HepG2 (cell line): ENCODE data around the gene ATRAID. TPM values are rescaled to one million over a fixed set of nuclear protein-coding genes. Genes with fewer than 3 reads are reported as not detected.

Source experiments
- AHDC1 ChIP-seq: sonication (generic); formaldehyde crosslinking; IDR thresholded peaks from 2 replicates; pipeline ENCODE4 v1.5.1; 2020; ENCODE audit warnings: mild to moderate bottlenecking, missing genetic modification reagents, borderline replicate concordance
- AKNA ChIP-seq: sonication (generic); formaldehyde crosslinking; IDR thresholded peaks from 2 replicates; pipeline ENCODE4 v1.4.0; 2020; ENCODE audit warnings: missing genetic modification reagents, borderline replicate concordance
- ATM ChIP-seq: fragments of 450-650 bp; IDR thresholded peaks from 2 replicates; pipeline ENCODE4 v1.7.1; 2017; ENCODE audit warnings: mild to moderate bottlenecking, borderline replicate concordance
- FOXC1 ChIP-seq: sonication (generic); formaldehyde crosslinking; IDR thresholded peaks from 2 replicates; pipeline ENCODE4 v1.8.0; 2022; ENCODE audit warnings: mild to moderate bottlenecking, missing genetic modification reagents, borderline replicate concordance
- HHEX ChIP-seq: IDR thresholded peaks from 2 replicates; pipeline ENCODE4 v1.6.1; 2016; ENCODE audit warnings: control low read depth
- HNF4G ChIP-seq, 2 experiments: sonication (generic) in 1 of 2; formaldehyde crosslinking in 1 of 2; IDR thresholded peaks; 2 replicates each; pipeline versions ENCODE4 v1.4.0 to v1.6.1; 2011 to 2020; ENCODE audit warnings: borderline replicate concordance in 2 of 2, low read depth in 2 of 2, mild to moderate bottlenecking in 2 of 2, low read length in 1 of 2, missing genetic modification reagents in 1 of 2, moderate library complexity in 1 of 2
- HNRNPH1 ChIP-seq: fragments of 200-400 bp; formaldehyde crosslinking; optimal IDR thresholded peaks from 2 replicates; pipeline ENCODE3; 2017; ENCODE audit warnings: mild to moderate bottlenecking, low read depth, low read length
- MYC ChIP-seq: sonication (generic); formaldehyde crosslinking; IDR thresholded peaks from 2 replicates; pipeline ENCODE4 v1.9.0; 2021; ENCODE audit warnings: missing genetic modification reagents, borderline replicate concordance
- REXO4 ChIP-seq: sonication (generic); formaldehyde crosslinking; IDR thresholded peaks from 2 replicates; pipeline ENCODE4 v1.8.0; 2022; ENCODE audit warnings: missing genetic modification reagents, mild to moderate bottlenecking, borderline replicate concordance
- RNF219 ChIP-seq: sonication (generic); formaldehyde crosslinking; IDR thresholded peaks from 2 replicates; pipeline ENCODE4 v1.5.0; 2020; ENCODE audit warnings: mild to moderate bottlenecking, missing genetic modification reagents
- SP5 ChIP-seq: IDR thresholded peaks from 2 replicates; pipeline ENCODE4 v1.6.1; 2016; ENCODE audit warnings: low read depth, borderline replicate concordance
- THAP7 ChIP-seq: sonication (generic); formaldehyde crosslinking; IDR thresholded peaks from 2 replicates; pipeline ENCODE4 v1.8.1; 2023; ENCODE audit warnings: mild to moderate bottlenecking, missing genetic modification reagents
- ZNF264 ChIP-seq: sonication (generic); formaldehyde crosslinking; IDR thresholded peaks from 2 replicates; pipeline ENCODE4 v1.4.0; 2020; ENCODE audit warnings: missing genetic modification reagents
- polyA plus RNA-seq, 8 experiments: library from polyadenylated mRNA; depleted of rRNA in 3 of 8; stranded (reverse) in 7 of 8; unstranded in 1 of 8; fragments of >200 nt; fragmentation: Illumina TruSeq in 4 of 8; extraction: Trizol in 4 of 8; gene quantifications; 2 replicates each; pipeline versions ENCODE4 v1.2.1 to v1.2.3, GENCODE V29; 2011 to 2016; ENCODE audit warnings: low read depth in 4 of 8, missing spikeins in 1 of 8, mixed read lengths in 1 of 8; ENCODE audit not compliant: insufficient read depth in 1 of 8
- total RNA-seq, 5 experiments: library from RNA; depleted of rRNA; stranded (reverse); fragments of >200 nt; fragmentation: Illumina TruSeq; extraction: Trizol; gene quantifications; 2 replicates each; pipeline ENCODE4 v1.2.3, GENCODE V29; 2016; ENCODE audit warnings: low read depth in 1 of 5

The ATRAID gene
- total and polyA plus RNA-seq, 2 of the 13 experiments (the other 11 are each of a cell fraction or from before 2014, with no cell fraction given): 207 to 382 TPM

- no peak for TF ChIP-seq AKNA (CRISPR knock-in tag)
- no peak for TF ChIP-seq HHEX (CRISPR knock-in tag)
- no peak; the same call in 1 of the 2 replicates for TF ChIP-seq MYC (CRISPR knock-in tag)
- TF ChIP-seq ZNF264: peak; percentile 31; the same call in 1 of the 2 replicates
- TF ChIP-seq RNF219: no peak
- no peak; the same call in 1 of the 2 replicates for TF ChIP-seq ATM
- no peak for TF ChIP-seq REXO4
- TF ChIP-seq THAP7 (CRISPR knock-in tag): no peak; the same call in 1 of the 2 replicates
- no peak for TF ChIP-seq AHDC1 (CRISPR knock-in tag)
- no peak for TF ChIP-seq HNRNPH1
- no peak for TF ChIP-seq FOXC1
- no peak for TF ChIP-seq HNF4G (IDR thresholded peaks at IDR 0.05; ENCODE audit: borderline replicate concordance, low read depth, low read length)
- TF ChIP-seq HNF4G (CRISPR knock-in tag; IDR thresholded peaks at IDR 0.05; ENCODE audit: borderline replicate concordance, low read depth): no peak
- no peak for TF ChIP-seq SP5 (CRISPR knock-in tag)
These were observed 1.0 kb downstream of the ATRAID start (continued) for GRCh38 chr2:27212626-27213471.
